Right atrium auricular region (tissue), 2 donors: ENCODE measurements around the gene ANKMY2. TPM values are rescaled to one million over a fixed set of nuclear protein-coding genes. Genes with fewer than 3 reads are reported as not detected.
A peak's percentile ranks its signal among the peaks of the same experiment; 100 is the strongest.

ENCODE experiments used
- DNase-seq: peaks from one replicate; pipeline ENCODE4 v3.0.0-alpha.2; 2019; ENCODE audit warnings: low spot score
- H3K27ac ChIP-seq, 2 donors: fragments of 200-600 bp; sonication (generic); 1 replicate in 1 of 2; 2 replicates in 1 of 2; pipeline ENCODE4 v1.5.1; 2016 to 2019
- H3K27me3 ChIP-seq, 2 donors: fragments of 200-600 bp; sonication (generic); one replicate each; pipeline versions ENCODE4 v1.5.1 to v1.6.0; 2017 to 2019
- H3K36me3 ChIP-seq: fragments of 200-600 bp; sonication (generic); one replicate; pipeline ENCODE4 v1.5.1; 2016
- H3K4me1 ChIP-seq, 2 donors: fragments of 200-600 bp; sonication (generic); one replicate each; pipeline versions ENCODE4 v1.5.1 to v1.6.0; 2017 to 2019
- H3K4me3 ChIP-seq, 2 donors: fragments of 200-600 bp; sonication (generic); 1 replicate in 1 of 2; 2 replicates in 1 of 2; pipeline ENCODE4 v1.5.1; 2017 to 2019; ENCODE audit warnings: mild to moderate bottlenecking in 1 of 2, moderate library complexity in 1 of 2
- H3K9me3 ChIP-seq, 2 donors: fragments of 200-600 bp; sonication (generic); one replicate each; pipeline ENCODE4 v1.5.1; 2019
- CTCF ChIP-seq, 2 donors: fragments of 200-600 bp; sonication (generic); IDR thresholded peaks; one replicate each; pipeline ENCODE4 v1.5.1; 2019; ENCODE audit warnings: antibody characterized with exemption in 2 of 2
- total RNA-seq, 2 donors: library from RNA; depleted of rRNA; stranded (reverse); fragments of >200 nt; gene quantifications; one replicate each; pipeline ENCODE4 v1.1.0, GENCODE V29; 2016

ANKMY2 gene
- total RNA-seq, 2 donors from 2014 or later, result 20.8 to 33.7 TPM

DNA sequence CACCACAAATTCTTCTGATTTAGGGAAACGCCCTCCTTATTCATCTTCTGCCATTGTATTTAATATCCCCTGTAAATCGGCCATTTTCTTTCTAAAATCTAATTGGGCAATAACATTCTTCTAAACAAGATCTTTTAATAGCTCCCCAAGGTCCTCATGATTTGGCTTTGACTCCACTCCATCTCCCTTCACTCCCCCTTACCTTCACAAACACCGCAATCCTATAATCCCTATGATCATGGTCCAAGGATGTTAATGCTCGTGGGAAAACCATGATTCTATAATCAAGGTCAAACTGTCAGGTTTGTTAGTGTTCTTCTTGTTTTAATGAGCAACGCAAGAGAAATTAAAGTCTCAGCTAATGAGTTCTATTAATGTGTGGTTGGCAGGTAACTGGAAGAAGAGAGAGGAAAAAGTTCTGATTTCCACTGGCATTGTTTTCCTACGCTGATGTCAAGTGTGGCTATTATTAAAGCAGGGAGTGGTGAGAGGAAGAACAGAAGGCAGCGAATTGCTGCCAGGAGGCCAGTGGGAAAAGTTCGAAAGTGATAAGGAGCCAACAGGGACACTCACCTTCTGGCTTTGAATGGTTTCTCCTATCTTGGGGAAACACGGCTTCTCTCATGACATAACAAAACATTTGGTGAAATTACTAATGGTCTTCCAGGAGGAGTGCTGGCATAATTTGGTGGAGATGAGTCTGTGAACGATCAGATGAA lies 90.9 kb downstream of the ANKMY2 start:
- no peak for TF ChIP-seq CTCF (IDR thresholded peaks at IDR 0.05)
- Histone ChIP-seq H3K27ac (peak overlapping the region; percentile 33 to 75), H3K4me3 (no peak overlapping the region), H3K9me3 (no peaks in the 10 kb centered on the region), H3K36me3 (no peaks in the 10 kb centered on the region), H3K27me3 (no peaks in the 10 kb centered on the region), H3K4me1 (peaks cover 4 to 6% of the 10 kb centered on the region in 2 donors)
- DNase-seq, result no peak

DNA sequence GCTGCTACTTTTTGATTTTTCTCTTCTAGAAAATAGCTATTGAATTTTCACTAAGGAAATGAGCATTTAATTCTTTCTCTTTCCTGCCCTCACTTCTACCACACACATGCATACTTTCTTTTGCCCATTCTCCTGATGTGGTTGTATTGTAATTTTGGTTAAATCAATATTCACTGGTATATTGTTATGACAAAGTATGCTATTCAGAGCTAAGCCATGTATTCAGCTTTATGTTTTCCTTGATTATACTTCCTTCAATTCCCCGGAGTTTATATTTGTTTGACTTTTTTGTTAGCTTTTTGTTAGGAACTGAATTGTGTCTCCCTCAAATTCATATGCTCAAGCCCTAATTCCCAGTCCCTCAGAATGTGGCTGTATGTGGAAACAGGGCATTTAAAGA lies 94.9 kb downstream of the ANKMY2 start:
- TF ChIP-seq CTCF (IDR thresholded peaks at IDR 0.05), result no peak

More for the DNA sequence above, 94.9 kb downstream of the ANKMY2 start:
- Histone ChIP-seq H3K4me3 (no peak overlapping the region), H3K36me3 (no peaks in the 10 kb centered on the region), H3K27me3 (no peaks in the 10 kb centered on the region), H3K27ac (no peak overlapping the region), H3K9me3 (no peaks in the 10 kb centered on the region), H3K4me1 (peaks cover 0 to 6% of the 10 kb centered on the region in 2 donors)
- no peak for DNase-seq

Other genes with a start within 250 kb of the ANKMY2 start
- 1 to 10 TPM; 2.2 to 8.0 TPM for gene CRPPA, start 224.2 kb downstream of the ANKMY2 start, total RNA-seq
- gene SOSTDC1, start 180.0 kb downstream of the ANKMY2 start, total RNA-seq, result 1 to 10 TPM; 2.1 to 5.9 TPM
- gene LRRC72, start 118.9 kb downstream of the ANKMY2 start, total RNA-seq, result not detected
- gene BZW2, start 427 bp upstream of the ANKMY2 start, total RNA-seq, result 100 to 1,000 TPM; 206 to 292 TPM
- 1 to 10 TPM; 5.1 to 9.7 TPM for gene TSPAN13, start 108.0 kb upstream of the ANKMY2 start, total RNA-seq
- not detected for gene AGR2, start 159.2 kb upstream of the ANKMY2 start, total RNA-seq
- gene AGR3, start 236.2 kb upstream of the ANKMY2 start, total RNA-seq, result not detected